IMR-90 (cell line): Measurements from ENCODE around the gene CHM. TPM values are rescaled to one million over a fixed set of nuclear protein-coding genes. Genes with fewer than 3 reads are reported as not detected.

Experiments
- ATAC-seq: fragments of 200-7000 bp; cut with Tn5 transposase; 2 replicates; pipeline ENCODE4 v1.9.1; 2020; ENCODE audit warnings: low read depth, mild to moderate bottlenecking, moderate library complexity
- BruUV-seq: library from RNA; stranded (reverse); fragments of 400-500 nt; replicated peaks from 2 replicates; lab custom pipeline; 2021; lab: Mats Ljungman, UMichigan
- CTCF ChIA-PET: fragments of 300-600 bp; formaldehyde crosslinking; extraction: SDS; loops from one replicate; lab custom pipeline; 2021; ENCODE audit warnings: antibody characterized with exemption; lab: Yijun Ruan, JAX
- POLR2A ChIA-PET: fragments of 300-600 bp; sonication (Branson Sonifier 250); formaldehyde crosslinking; loops from one replicate; lab custom pipeline; 2022; ENCODE audit warnings: antibody characterized with exemption; ENCODE audit not compliant: unreplicated experiment; lab: Charles Lee
- DNase-seq: peaks from one replicate; pipeline ENCODE4 v3.0.0; 2013
- H2AFZ ChIP-seq: replicated peaks from 2 replicates; pipeline ENCODE3; 2013; ENCODE audit warnings: low read length, mild to moderate bottlenecking; ENCODE audit not compliant: poor library complexity
- H2AK5ac ChIP-seq: 2 replicates; pipeline ENCODE4 v1.6.1; 2013; ENCODE audit warnings: low read depth, low read length, inconsistent platforms
- H2AK9ac ChIP-seq: replicated peaks from 2 replicates; pipeline ENCODE3; 2013; ENCODE audit warnings: mild to moderate bottlenecking, low read depth, low read length, moderate library complexity; ENCODE audit not compliant: poor library complexity
- H2BK120ac ChIP-seq: 2 replicates; pipeline ENCODE4 v1.6.1; 2013; ENCODE audit warnings: low read depth, low read length, inconsistent platforms
- H2BK15ac ChIP-seq: 3 replicates; pipeline ENCODE4 v1.6.1; 2013; ENCODE audit warnings: low read depth, low read length, inconsistent platforms
- H2BK20ac ChIP-seq: 2 replicates; pipeline ENCODE4 v1.6.1; 2013; ENCODE audit warnings: low read depth, mild to moderate bottlenecking, inconsistent platforms, low read length, moderate library complexity
- H2BK5ac ChIP-seq: 2 replicates; pipeline ENCODE4 v1.6.1; 2013; ENCODE audit warnings: mild to moderate bottlenecking, low read depth, low read length, inconsistent platforms; ENCODE audit not compliant: poor library complexity, severe bottlenecking
- H3K14ac ChIP-seq: replicated peaks from 2 replicates; pipeline ENCODE4 v1.6.1; 2013; ENCODE audit warnings: low read depth, low read length, inconsistent platforms
- H3K18ac ChIP-seq: 2 replicates; pipeline ENCODE4 v1.6.1; 2013; ENCODE audit warnings: low read depth, low read length, control low read depth
- H3K23ac ChIP-seq: 2 replicates; pipeline ENCODE4 v1.6.1; 2013; ENCODE audit warnings: low read depth, low read length, inconsistent platforms
- H3K27ac ChIP-seq: 2 replicates; pipeline ENCODE4 v1.5.1; 2013; ENCODE audit warnings: mild to moderate bottlenecking, control low read depth, low read length; ENCODE audit not compliant: insufficient read depth
- H3K27me3 ChIP-seq: 2 replicates; pipeline ENCODE4 v1.6.1; 2013; ENCODE audit warnings: low read length; ENCODE audit not compliant: control insufficient read depth, insufficient read depth
- H3K36me3 ChIP-seq: 2 replicates; pipeline ENCODE4 v1.6.1; 2013; ENCODE audit warnings: low read length, mixed read lengths; ENCODE audit not compliant: control insufficient read depth, insufficient read depth
- H3K4ac ChIP-seq: 2 replicates; pipeline ENCODE4 v1.6.1; 2013; ENCODE audit warnings: low read depth, low read length, inconsistent platforms
- H3K4me1 ChIP-seq: 2 replicates; pipeline ENCODE4 v1.6.1; 2013; ENCODE audit warnings: low read length, mixed read lengths; ENCODE audit not compliant: control insufficient read depth, insufficient read depth
- H3K4me2 ChIP-seq: 2 replicates; pipeline ENCODE4 v1.6.1; 2013; ENCODE audit warnings: low read depth, mild to moderate bottlenecking, control low read depth, low read length, moderate library complexity
- H3K4me3 ChIP-seq: 2 replicates; pipeline ENCODE4 v1.5.1; 2013; ENCODE audit warnings: low read depth, mild to moderate bottlenecking, control low read depth, low read length, moderate library complexity; ENCODE audit not compliant: insufficient read depth
- H3K56ac ChIP-seq: 2 replicates; pipeline ENCODE4 v1.6.1; 2013; ENCODE audit warnings: low read length, inconsistent platforms; ENCODE audit not compliant: insufficient read depth; ENCODE audit errors: extremely low read depth
- H3K79me1 ChIP-seq, 2 experiments: 2 replicates each; pipeline ENCODE4 v1.6.1; 2013; ENCODE audit warnings: low read length in 2 of 2, inconsistent platforms in 1 of 2, low read depth in 1 of 2
- H3K9ac ChIP-seq: 2 replicates; pipeline ENCODE4 v1.6.1; 2013; ENCODE audit warnings: low read depth, low read length, control low read depth
- H3K9me1 ChIP-seq: 2 replicates; pipeline ENCODE4 v1.6.1; 2013; ENCODE audit warnings: low read length, inconsistent platforms; ENCODE audit not compliant: insufficient read depth
- H3K9me3 ChIP-seq: 2 replicates; pipeline ENCODE4 v1.6.1; 2013; ENCODE audit warnings: low read length; ENCODE audit not compliant: control insufficient read depth, insufficient read depth
- H4K20me1 ChIP-seq: 2 replicates; pipeline ENCODE4 v1.6.1; 2013; ENCODE audit warnings: low read length, inconsistent platforms; ENCODE audit not compliant: insufficient read depth
- H4K5ac ChIP-seq: 2 replicates; pipeline ENCODE4 v1.6.1; 2013; ENCODE audit warnings: mild to moderate bottlenecking, low read depth, low read length, control low read depth
- H4K8ac ChIP-seq, 2 experiments: 2 replicates each; pipeline ENCODE4 v1.6.1; 2013; ENCODE audit warnings: low read depth in 2 of 2, low read length in 2 of 2, control low read depth in 1 of 2, inconsistent platforms in 1 of 2
- H4K91ac ChIP-seq: 2 replicates; pipeline ENCODE4 v1.6.1; 2013; ENCODE audit warnings: low read depth, low read length, inconsistent platforms; ENCODE audit not compliant: insufficient read depth
- BHLHE40 ChIP-seq: fragments of 150-350 bp; IDR thresholded peaks from 2 replicates; pipeline ENCODE4 v1.6.1; 2016; ENCODE audit warnings: mild to moderate bottlenecking, low read depth, low read length
- CEBPB ChIP-seq: IDR thresholded peaks from 2 replicates; pipeline ENCODE4 v1.6.1; 2012; ENCODE audit warnings: low read depth, low read length, improper control_type of control experiment
- CHD1 ChIP-seq: IDR thresholded peaks from 2 replicates; pipeline ENCODE4 v1.6.1; 2012; ENCODE audit warnings: low read depth, low read length, improper control_type of control experiment
- FOS ChIP-seq: fragments of 150-350 bp; IDR thresholded peaks from 2 replicates; pipeline ENCODE4 v1.6.1; 2016; ENCODE audit warnings: low read depth, low read length
- MAFK ChIP-seq: IDR thresholded peaks from 2 replicates; pipeline ENCODE4 v1.6.1; 2012; ENCODE audit warnings: low read depth, low read length, improper control_type of control experiment
- MAZ ChIP-seq: IDR thresholded peaks from 2 replicates; pipeline ENCODE4 v1.6.1; 2012; ENCODE audit warnings: low read depth, mild to moderate bottlenecking, low read length, improper control_type of control experiment, moderate library complexity, borderline replicate concordance
- MXI1 ChIP-seq: IDR thresholded peaks from 2 replicates; pipeline ENCODE4 v1.6.1; 2012; ENCODE audit warnings: low read depth, mild to moderate bottlenecking, low read length, moderate library complexity, borderline replicate concordance
- NFE2L2 ChIP-seq: fragments of 150-350 bp; IDR thresholded peaks from 2 replicates; pipeline ENCODE4 v1.6.1; 2016; ENCODE audit warnings: low read depth, mild to moderate bottlenecking, low read length
- POLR2A ChIP-seq: IDR thresholded peaks from 2 replicates; pipeline ENCODE4 v1.6.1; 2012; ENCODE audit warnings: mild to moderate bottlenecking, low read depth, low read length
- RAD21 ChIP-seq: IDR thresholded peaks from 2 replicates; pipeline ENCODE4 v1.6.1; 2012; ENCODE audit warnings: low read length, improper control_type of control experiment
- RCOR1 ChIP-seq: IDR thresholded peaks from 2 replicates; pipeline ENCODE4 v1.6.1; 2012; ENCODE audit warnings: mild to moderate bottlenecking, low read length, improper control_type of control experiment; ENCODE audit not compliant: insufficient replicate concordance
- RFX5 ChIP-seq: IDR thresholded peaks from 2 replicates; pipeline ENCODE4 v1.8.0; 2012; ENCODE audit warnings: low read depth, mild to moderate bottlenecking, low read length, moderate library complexity
- SMC3 ChIP-seq: fragments of 150-350 bp; IDR thresholded peaks from 2 replicates; pipeline ENCODE4 v1.6.1; 2016; ENCODE audit warnings: low read depth, mild to moderate bottlenecking, antibody characterized with exemption, low read length, moderate library complexity
- USF2 ChIP-seq: fragments of 150-350 bp; IDR thresholded peaks from 2 replicates; pipeline ENCODE4 v1.6.1; 2017; ENCODE audit warnings: mild to moderate bottlenecking, antibody characterized with exemption, low read length, low read depth
- WGBS, 2 experiments: methylation state at CpG; one replicate each; pipeline versions ENCODE4 v1.1.5 to v1.1.7; 2013; ENCODE audit warnings: missing lambda C conversion rate in 2 of 2; ENCODE audit not compliant: insufficient read length in 1 of 2; ENCODE audit errors: extremely low coverage in 2 of 2; 5-methylcytosine and 5-hydroxymethylcytosine counted together
- dilution Hi-C: fragments of 300-500 bp; cut with HindIII; formaldehyde crosslinking; loops from one replicate; pipeline ENCODE4 v1.14.3; 2018; ENCODE audit warnings: low sequenced_read_pairs; ENCODE audit not compliant: unreplicated experiment
- in situ Hi-C: fragments of 300-500 bp; cut with MboI; formaldehyde crosslinking; loops from 3 replicates; pipeline ENCODE4 v1.14.3; 2019; ENCODE audit warnings: low sequenced_read_pairs, inconsistent platforms, mixed read lengths
- intact Hi-C: fragments of 100-400 bp; cut with micrococcal nuclease; formaldehyde crosslinking; loops from 2 replicates; pipeline ENCODE4 v1.10.0; 2022
- polyA plus RNA-seq, 3 experiments: library from polyadenylated mRNA; depleted of rRNA; stranded (reverse); fragments of >200 nt; gene quantifications; 2 replicates each; pipeline ENCODE4 v1.2.3, GENCODE V29; 2012; ENCODE audit warnings: low replicate concordance in 1 of 3
- total RNA-seq: library from RNA; depleted of rRNA; stranded (reverse); fragments of >200 nt; gene quantifications from 2 replicates; pipeline ENCODE4 v1.2.3, GENCODE V29; 2012
- TF ChIP-seq, protein P1 (sequence below): conservative IDR thresholded peaks from 2 replicates; pipeline ENCODE4 v1.5.1; 2012; ENCODE audit warnings: mild to moderate bottlenecking, low read depth, low read length, improper control_type of control experiment

CHM gene
- total and polyA plus RNA-seq, 2 of the 4 experiments (the other 2 are of a cell fraction), result 11.9 to 21.7 TPM

- intact Hi-C loops, result no loop called here
- no peak overlapping the region for H4K8ac ChIP-seq
- H3K36me3 ChIP-seq, result no peaks in the 10 kb centered on the region
- H3K14ac ChIP-seq, result no peak overlapping the region
- H3K4me2 ChIP-seq, result no peak overlapping the region
- H3K9ac ChIP-seq, result no peak overlapping the region
- H4K91ac ChIP-seq, result no peak overlapping the region
- H2AK9ac ChIP-seq, result no peak overlapping the region
- no peaks in the 10 kb centered on the region for H4K20me1 ChIP-seq
- no TSS peak for BruUV-seq
- ATAC-seq (no peak), DNase-seq (no peak)
- no peak overlapping the region for H2BK120ac ChIP-seq
- no peak overlapping the region for H3K4me3 ChIP-seq
- no peak overlapping the region for H2BK20ac ChIP-seq
- H3K79me1 ChIP-seq, result no peaks in the 10 kb centered on the region
- H2BK5ac ChIP-seq, result no peak overlapping the region
- H3K27me3 ChIP-seq, result no peaks in the 10 kb centered on the region
- POLR2A ChIA-PET, result no interaction called here
- no peak overlapping the region for H4K5ac ChIP-seq
- H3K4me1 ChIP-seq, result no peaks in the 10 kb centered on the region
- no peak overlapping the region for H3K27ac ChIP-seq
- H3K4ac ChIP-seq, result no peak overlapping the region
- H2AFZ ChIP-seq, result no peak overlapping the region
- H2AK5ac ChIP-seq, result no peak overlapping the region
- H2BK15ac ChIP-seq, result no peak overlapping the region
- TF ChIP-seq CHD1 (no peak), MAFK (no peak), RCOR1 (no peak), CEBPB (no peak), BHLHE40 (no peak), RAD21 (no peak), POLR2A (no peak), NFE2L2 (no peak), RFX5 (no peak), MXI1 (no peak), SMC3 (no peak), USF2 (no peak), FOS (no peak), MAZ (no peak)
- TF ChIP-seq, protein P1, sequence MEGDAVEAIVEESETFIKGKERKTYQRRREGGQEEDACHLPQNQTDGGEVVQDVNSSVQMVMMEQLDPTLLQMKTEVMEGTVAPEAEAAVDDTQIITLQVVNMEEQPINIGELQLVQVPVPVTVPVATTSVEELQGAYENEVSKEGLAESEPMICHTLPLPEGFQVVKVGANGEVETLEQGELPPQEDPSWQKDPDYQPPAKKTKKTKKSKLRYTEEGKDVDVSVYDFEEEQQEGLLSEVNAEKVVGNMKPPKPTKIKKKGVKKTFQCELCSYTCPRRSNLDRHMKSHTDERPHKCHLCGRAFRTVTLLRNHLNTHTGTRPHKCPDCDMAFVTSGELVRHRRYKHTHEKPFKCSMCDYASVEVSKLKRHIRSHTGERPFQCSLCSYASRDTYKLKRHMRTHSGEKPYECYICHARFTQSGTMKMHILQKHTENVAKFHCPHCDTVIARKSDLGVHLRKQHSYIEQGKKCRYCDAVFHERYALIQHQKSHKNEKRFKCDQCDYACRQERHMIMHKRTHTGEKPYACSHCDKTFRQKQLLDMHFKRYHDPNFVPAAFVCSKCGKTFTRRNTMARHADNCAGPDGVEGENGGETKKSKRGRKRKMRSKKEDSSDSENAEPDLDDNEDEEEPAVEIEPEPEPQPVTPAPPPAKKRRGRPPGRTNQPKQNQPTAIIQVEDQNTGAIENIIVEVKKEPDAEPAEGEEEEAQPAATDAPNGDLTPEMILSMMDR, result no peak
- no peak overlapping the region for H3K23ac ChIP-seq
- H3K56ac ChIP-seq, result no peak overlapping the region
- dilution Hi-C loops, result no loop called here
- H3K9me1 ChIP-seq, result no peaks in the 10 kb centered on the region
- in situ Hi-C loops, result no loop called here
- H3K18ac ChIP-seq, result no peak overlapping the region
- no peaks in the 10 kb centered on the region for H3K9me3 ChIP-seq
- CTCF ChIA-PET, result no interaction called here
- WGBS, 2 experiments, result no CpG with 5 or more reads among the region's 3 CpGs
Measured at GRCh38 chrX:85907316-85907715, 140.0 kb downstream of the CHM start.
